ENCODE measurements around the gene GPR146.

Gene GPR146

DNA sequence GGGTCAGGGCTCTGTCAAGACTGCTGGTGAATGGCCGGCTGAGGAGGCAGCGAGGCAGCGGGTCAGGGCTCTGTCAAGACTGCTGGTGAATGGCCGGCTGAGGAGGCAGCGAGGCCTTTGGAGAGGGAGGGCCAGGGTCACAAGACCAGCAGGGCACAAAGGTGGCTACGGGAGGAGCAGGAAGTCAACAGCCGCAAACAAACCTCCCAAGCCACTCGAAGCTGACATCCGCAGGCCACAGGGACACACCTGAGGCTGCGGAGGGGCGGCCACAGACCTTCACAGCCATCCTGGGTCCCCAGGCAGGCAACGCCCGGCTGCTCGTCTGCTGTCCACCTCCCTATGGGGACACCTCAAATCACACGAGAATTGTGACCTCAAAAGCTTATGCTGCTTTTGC lies 34.6 kb downstream of the GPR146 start:
- Histone ChIP-seq H3K27ac (ENCODE audit: low read depth, low read length, poor library complexity, severe bottlenecking) (no peak overlapping the region), H3K79me2 (ENCODE audit: insufficient read depth, low read length) (no peaks in the 10 kb centered on the region), H3K9me2 (ENCODE audit: low read depth, low read length) (no peaks in the 10 kb centered on the region), H3K9me3 (ENCODE audit: low read length) (no peaks in the 10 kb centered on the region), H3K4me2 (ENCODE audit: low read length) (no peak overlapping the region), H2AFZ (ENCODE audit: low read length) (no peak overlapping the region), H3K36me3 (ENCODE audit: insufficient read depth, low read length) (no peaks in the 10 kb centered on the region), H4K20me1 (ENCODE audit: insufficient read depth, low read length) (no peaks in the 10 kb centered on the region), H3K9ac (ENCODE audit: low read length) (no peak overlapping the region), H3F3A (ENCODE audit: insufficient read depth, low read length) (no peaks in the 10 kb centered on the region), H3K4me1 (ENCODE audit: insufficient read depth, low read length, severe bottlenecking) (no peaks in the 10 kb centered on the region), H3K27me3 (ENCODE audit: insufficient read depth, low read length) (no peaks in the 10 kb centered on the region; the same call in 1 of the 2 replicates), H3K4me3 (ENCODE audit: low read depth, low read length, poor library complexity, severe bottlenecking) (no peak overlapping the region)
- TF ChIP-seq, protein P1, sequence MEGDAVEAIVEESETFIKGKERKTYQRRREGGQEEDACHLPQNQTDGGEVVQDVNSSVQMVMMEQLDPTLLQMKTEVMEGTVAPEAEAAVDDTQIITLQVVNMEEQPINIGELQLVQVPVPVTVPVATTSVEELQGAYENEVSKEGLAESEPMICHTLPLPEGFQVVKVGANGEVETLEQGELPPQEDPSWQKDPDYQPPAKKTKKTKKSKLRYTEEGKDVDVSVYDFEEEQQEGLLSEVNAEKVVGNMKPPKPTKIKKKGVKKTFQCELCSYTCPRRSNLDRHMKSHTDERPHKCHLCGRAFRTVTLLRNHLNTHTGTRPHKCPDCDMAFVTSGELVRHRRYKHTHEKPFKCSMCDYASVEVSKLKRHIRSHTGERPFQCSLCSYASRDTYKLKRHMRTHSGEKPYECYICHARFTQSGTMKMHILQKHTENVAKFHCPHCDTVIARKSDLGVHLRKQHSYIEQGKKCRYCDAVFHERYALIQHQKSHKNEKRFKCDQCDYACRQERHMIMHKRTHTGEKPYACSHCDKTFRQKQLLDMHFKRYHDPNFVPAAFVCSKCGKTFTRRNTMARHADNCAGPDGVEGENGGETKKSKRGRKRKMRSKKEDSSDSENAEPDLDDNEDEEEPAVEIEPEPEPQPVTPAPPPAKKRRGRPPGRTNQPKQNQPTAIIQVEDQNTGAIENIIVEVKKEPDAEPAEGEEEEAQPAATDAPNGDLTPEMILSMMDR (IDR thresholded peaks at IDR 0.05; ENCODE audit: low read length), result no peak
- TF ChIP-seq EZH2 (IDR thresholded peaks at IDR 0.05; ENCODE audit: borderline replicate concordance, low read length), result no peak

DNA sequence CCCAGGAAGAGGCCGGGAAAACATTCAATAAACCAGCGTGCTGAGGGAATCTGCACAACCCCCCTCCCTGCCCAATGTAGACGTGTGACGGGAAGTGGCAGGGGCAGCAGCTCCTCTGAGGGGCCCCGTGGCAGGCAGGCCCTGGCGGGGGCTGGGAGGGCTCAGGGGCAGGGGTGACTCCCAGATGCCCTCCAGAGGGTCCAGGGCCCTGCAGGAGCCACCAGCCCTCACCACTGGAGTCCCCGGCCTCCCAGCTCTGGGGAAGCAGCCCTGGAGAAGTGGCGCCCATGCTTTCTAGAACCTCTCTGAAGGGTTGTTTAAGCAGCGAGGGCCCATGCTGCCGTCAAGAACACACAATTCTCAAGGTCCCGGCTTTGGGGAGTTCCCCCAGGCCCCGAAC lies 35.2 kb downstream of the GPR146 start:
- Histone ChIP-seq H2AFZ (ENCODE audit: low read length) (no peak overlapping the region), H3K9me3 (ENCODE audit: low read length) (no peaks in the 10 kb centered on the region), H4K20me1 (ENCODE audit: insufficient read depth, low read length) (no peaks in the 10 kb centered on the region), H3F3A (ENCODE audit: insufficient read depth, low read length) (no peaks in the 10 kb centered on the region), H3K9me2 (ENCODE audit: low read depth, low read length) (no peaks in the 10 kb centered on the region), H3K27ac (ENCODE audit: low read depth, low read length, poor library complexity, severe bottlenecking) (no peak overlapping the region), H3K27me3 (ENCODE audit: insufficient read depth, low read length) (peaks cover 4% of the 10 kb centered on the region; the same call in 1 of the 2 replicates), H3K4me2 (ENCODE audit: low read length) (no peak overlapping the region), H3K79me2 (ENCODE audit: insufficient read depth, low read length) (no peaks in the 10 kb centered on the region), H3K4me3 (ENCODE audit: low read depth, low read length, poor library complexity, severe bottlenecking) (no peak overlapping the region), H3K9ac (ENCODE audit: low read length) (no peak overlapping the region), H3K4me1 (ENCODE audit: insufficient read depth, low read length, severe bottlenecking) (no peaks in the 10 kb centered on the region), H3K36me3 (ENCODE audit: insufficient read depth, low read length) (no peaks in the 10 kb centered on the region)
- no peak for TF ChIP-seq EZH2 (IDR thresholded peaks at IDR 0.05; ENCODE audit: borderline replicate concordance, low read length)
- TF ChIP-seq, protein P1 (IDR thresholded peaks at IDR 0.05; ENCODE audit: low read length), result no peak

DNA sequence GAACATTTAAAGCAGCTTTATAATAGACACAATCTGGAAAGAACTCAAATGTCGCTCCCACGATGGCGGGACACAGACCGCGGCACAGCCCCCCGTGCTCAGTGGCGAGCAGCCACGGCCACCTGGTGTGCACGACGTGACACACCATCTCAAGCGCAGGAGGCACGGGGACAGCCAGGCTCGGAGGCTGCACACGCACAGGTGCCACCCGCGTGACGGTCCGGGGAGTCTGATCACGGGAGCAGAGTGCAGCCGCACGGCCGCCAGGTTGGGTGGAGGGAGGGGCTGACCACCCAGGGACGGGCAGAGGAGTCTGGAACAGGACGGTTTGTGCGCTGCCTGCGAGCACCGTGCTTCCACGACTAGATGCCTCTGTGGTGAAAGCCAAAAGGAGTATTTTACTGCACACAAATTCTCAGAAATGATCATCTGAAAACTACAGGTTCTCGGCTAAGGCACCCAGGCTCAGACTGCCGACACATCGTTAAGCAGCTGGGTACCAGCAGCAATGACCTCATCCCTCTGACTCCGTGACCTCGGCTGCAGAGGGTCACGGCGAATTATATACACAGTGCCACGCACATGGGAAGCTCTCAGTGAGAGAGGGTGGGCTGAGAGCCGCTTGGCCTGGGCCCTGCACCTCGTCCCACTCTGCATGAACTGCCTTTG lies 36.0 kb downstream of the GPR146 start:
- Histone ChIP-seq H3K9me2 (ENCODE audit: low read depth, low read length) (no peaks in the 10 kb centered on the region), H3K27me3 (ENCODE audit: insufficient read depth, low read length) (peaks cover 4% of the 10 kb centered on the region; the same call in 1 of the 2 replicates), H3K4me1 (ENCODE audit: insufficient read depth, low read length, severe bottlenecking) (no peaks in the 10 kb centered on the region), H4K20me1 (ENCODE audit: insufficient read depth, low read length) (no peaks in the 10 kb centered on the region), H3K79me2 (ENCODE audit: insufficient read depth, low read length) (no peaks in the 10 kb centered on the region), H3F3A (ENCODE audit: insufficient read depth, low read length) (no peaks in the 10 kb centered on the region), H2AFZ (ENCODE audit: low read length) (no peak overlapping the region), H3K27ac (ENCODE audit: low read depth, low read length, poor library complexity, severe bottlenecking) (no peak overlapping the region), H3K9ac (ENCODE audit: low read length) (no peak overlapping the region), H3K36me3 (ENCODE audit: insufficient read depth, low read length) (no peaks in the 10 kb centered on the region), H3K4me3 (ENCODE audit: low read depth, low read length, poor library complexity, severe bottlenecking) (no peak overlapping the region), H3K9me3 (ENCODE audit: low read length) (no peaks in the 10 kb centered on the region), H3K4me2 (ENCODE audit: low read length) (no peak overlapping the region)
- TF ChIP-seq EZH2 (IDR thresholded peaks at IDR 0.05; ENCODE audit: borderline replicate concordance, low read length), result no peak
- TF ChIP-seq, protein P1 (IDR thresholded peaks at IDR 0.05; ENCODE audit: low read length), result no peak
